HepG2 (cell line): ENCODE measurements around the gene DDAH2. TPM values are rescaled to one million over a fixed set of nuclear protein-coding genes. Genes with fewer than 3 reads are reported as not detected.

Experiments used
- ATAC-seq: fragments of 200-7000 bp; cut with Tn5 transposase; 3 replicates; pipeline ENCODE4 v1.9.1; 2020; ENCODE audit warnings: mild to moderate bottlenecking, moderate library complexity
- BruUV-seq: library from RNA; stranded (reverse); fragments of 400-500 nt; replicated peaks from 2 replicates; lab custom pipeline; 2021; lab: Mats Ljungman, UMichigan
- CTCF ChIA-PET: fragments of 300-600 bp; formaldehyde crosslinking; extraction: SDS; loops from one replicate; lab custom pipeline; 2021; ENCODE audit warnings: low total read pairs, inconsistent platforms, low intra/inter-chr PET ratio; lab: Yijun Ruan, JAX
- POLR2A ChIA-PET: fragments of 350-600 bp; sonication (Branson Sonifier 250); formaldehyde crosslinking; loops from one replicate; lab custom pipeline; 2020; ENCODE audit warnings: antibody characterized with exemption, inconsistent platforms; lab: Yijun Ruan, JAX
- DNase-seq: peaks from one replicate; pipeline ENCODE4 v3.0.0-alpha.2; 2015; ENCODE audit warnings: low spot score
- FAIRE-seq: peaks from 3 replicates; lab custom pipeline; 2011; peaks lifted over from hg19 to GRCh38; lab: Jason Lieb, UNC
- H2AFZ ChIP-seq: one replicate; pipeline ENCODE4 v1.6.1; 2011; ENCODE audit warnings: low read length, inconsistent platforms
- H3K27ac ChIP-seq: fragments of 300-600 bp; 3 replicates; pipeline ENCODE4 v1.8.0; 2011; ENCODE audit warnings: mixed run types, mild to moderate bottlenecking, mixed read lengths, low read length, inconsistent platforms; ENCODE audit not compliant: insufficient read depth; ENCODE audit errors: extremely low read length
- H3K27me3 ChIP-seq, 2 experiments: fragments of 200-600 bp in 1 of 2; 2 replicates in 1 of 2; 3 replicates in 1 of 2; pipeline versions ENCODE4 v1.6.0 to v1.8.0; 2011; ENCODE audit warnings: low read length in 2 of 2, mild to moderate bottlenecking in 2 of 2, moderate library complexity in 2 of 2, inconsistent platforms in 1 of 2; ENCODE audit not compliant: insufficient read depth in 2 of 2, control insufficient read depth in 1 of 2
- H3K36me3 ChIP-seq, 2 experiments: fragments of 200-600 bp in 1 of 2; replicated peaks in 1 of 2; 2 replicates in 1 of 2; 3 replicates in 1 of 2; pipeline versions ENCODE4 v1.5.1 to v1.8.0; 2011; ENCODE audit warnings: low read length in 2 of 2, inconsistent platforms in 1 of 2; ENCODE audit not compliant: insufficient read depth in 2 of 2, control insufficient read depth in 1 of 2
- H3K4me1 ChIP-seq: 2 replicates; pipeline ENCODE4 v1.5.1; 2012; ENCODE audit warnings: low read length, inconsistent platforms; ENCODE audit not compliant: insufficient read depth
- H3K4me2 ChIP-seq: 2 replicates; pipeline ENCODE4 v1.6.0; 2011; ENCODE audit warnings: low read depth, low read length, inconsistent platforms
- H3K4me3 ChIP-seq, 3 experiments: fragments of 200-600 bp in 1 of 3; sonication (generic), shearing (Covaris generic) in 1 of 3; replicated peaks in 1 of 3; 2 replicates each; pipeline ENCODE4 v1.5.1; 2011 to 2016; ENCODE audit warnings: low read length in 3 of 3, inconsistent platforms in 2 of 3, low read depth in 2 of 3, mild to moderate bottlenecking in 2 of 3, control low read depth in 1 of 3, mixed read lengths in 1 of 3; ENCODE audit not compliant: insufficient read depth in 1 of 3
- H3K79me2 ChIP-seq: one replicate; pipeline ENCODE4 v1.6.1; 2011; ENCODE audit warnings: low read length, inconsistent platforms; ENCODE audit not compliant: insufficient read depth
- H3K9ac ChIP-seq: 2 replicates; pipeline ENCODE4 v1.6.0; 2011; ENCODE audit warnings: mild to moderate bottlenecking, low read depth, low read length, inconsistent platforms; ENCODE audit not compliant: insufficient read depth
- H3K9me3 ChIP-seq: 2 replicates; pipeline ENCODE4 v1.5.1; 2012; ENCODE audit warnings: mild to moderate bottlenecking, low read length
- H4K20me1 ChIP-seq: 2 replicates; pipeline ENCODE4 v1.6.0; 2011; ENCODE audit warnings: inconsistent platforms, mild to moderate bottlenecking, low read length, moderate library complexity; ENCODE audit not compliant: insufficient read depth
- CHD2 ChIP-seq: IDR thresholded peaks from 2 replicates; pipeline ENCODE4 v1.6.1; 2011; ENCODE audit warnings: low read depth, low read length, improper control_type of control experiment
- CREB3 ChIP-seq: sonication (generic); formaldehyde crosslinking; IDR thresholded peaks from 2 replicates; pipeline ENCODE4 v1.5.0; 2020; ENCODE audit warnings: missing genetic modification reagents
- CREBL2 ChIP-seq: sonication (generic); formaldehyde crosslinking; IDR thresholded peaks from 2 replicates; pipeline ENCODE4 v1.8.1; 2023; ENCODE audit warnings: missing genetic modification reagents, mild to moderate bottlenecking, borderline replicate concordance
- DR1 ChIP-seq: sonication (generic); formaldehyde crosslinking; IDR thresholded peaks from 2 replicates; pipeline ENCODE4 v1.8.0; 2021; ENCODE audit warnings: mild to moderate bottlenecking, missing genetic modification reagents, inconsistent platforms
- FOXC1 ChIP-seq: sonication (generic); formaldehyde crosslinking; IDR thresholded peaks from 2 replicates; pipeline ENCODE4 v1.8.0; 2022; ENCODE audit warnings: mild to moderate bottlenecking, missing genetic modification reagents, borderline replicate concordance
- NFKBIZ ChIP-seq: IDR thresholded peaks from 2 replicates; pipeline ENCODE4 v1.6.1; 2018; ENCODE audit warnings: missing genetic modification reagents, missing compliant biosample characterization
- SNAI1 ChIP-seq: sonication (generic); formaldehyde crosslinking; IDR thresholded peaks from 2 replicates; pipeline ENCODE4 v1.5.0; 2020; ENCODE audit warnings: mild to moderate bottlenecking, missing genetic modification reagents, borderline replicate concordance
- TCF7L2 ChIP-seq: IDR thresholded peaks from 2 replicates; pipeline ENCODE4 v1.6.1; 2011; ENCODE audit warnings: mild to moderate bottlenecking, low read depth, low read length, moderate library complexity
- ZBTB44 ChIP-seq: sonication (generic); formaldehyde crosslinking; IDR thresholded peaks from 2 replicates; pipeline ENCODE4 v1.4.0; 2020; ENCODE audit warnings: missing genetic modification reagents
- ZC3H13 ChIP-seq: sonication (generic); formaldehyde crosslinking; IDR thresholded peaks from 2 replicates; pipeline ENCODE4 v1.8.1; 2023; ENCODE audit warnings: mild to moderate bottlenecking, missing genetic modification reagents, moderate library complexity
- ZKSCAN1 ChIP-seq: fragments of 150-350 bp; IDR thresholded peaks from 2 replicates; pipeline ENCODE4 v1.6.1; 2014; ENCODE audit warnings: low read length
- ZNF124 ChIP-seq: sonication (generic); formaldehyde crosslinking; IDR thresholded peaks from 2 replicates; pipeline ENCODE4 v1.4.0; 2020; ENCODE audit warnings: missing genetic modification reagents
- ZNF232 ChIP-seq: sonication (generic); formaldehyde crosslinking; IDR thresholded peaks from 2 replicates; pipeline ENCODE4 v1.4.0; 2020; ENCODE audit warnings: missing genetic modification reagents, borderline replicate concordance
- ZNF235 ChIP-seq: sonication (generic); formaldehyde crosslinking; IDR thresholded peaks from 2 replicates; pipeline ENCODE4 v1.8.1; 2023; ENCODE audit warnings: mild to moderate bottlenecking, missing genetic modification reagents, borderline replicate concordance
- ZNF33B ChIP-seq: sonication (generic); formaldehyde crosslinking; IDR thresholded peaks from 2 replicates; pipeline ENCODE4 v1.5.1; 2020; ENCODE audit warnings: mild to moderate bottlenecking, missing genetic modification reagents
- ZNF430 ChIP-seq: sonication (generic); formaldehyde crosslinking; IDR thresholded peaks from 2 replicates; pipeline ENCODE4 v1.9.0; 2021; ENCODE audit warnings: mild to moderate bottlenecking, missing genetic modification reagents
- ZNF782 ChIP-seq: sonication (generic); formaldehyde crosslinking; IDR thresholded peaks from 2 replicates; pipeline ENCODE4 v1.4.0; 2020; ENCODE audit warnings: missing genetic modification reagents, mild to moderate bottlenecking, borderline replicate concordance
- ZNF800 ChIP-seq: sonication (generic); formaldehyde crosslinking; IDR thresholded peaks from 2 replicates; pipeline ENCODE4 v1.4.0; 2020; ENCODE audit warnings: missing genetic modification reagents
- ZNF83 ChIP-seq: sonication (generic); formaldehyde crosslinking; IDR thresholded peaks from 2 replicates; pipeline ENCODE4 v1.4.0; 2020; ENCODE audit warnings: missing genetic modification reagents, mild to moderate bottlenecking, borderline replicate concordance
- WGBS: methylation state at CpG from one replicate; pipeline ENCODE4 v1.1.6; 2017; ENCODE audit warnings: low lambda C conversion rate; 5-methylcytosine and 5-hydroxymethylcytosine counted together
- in situ Hi-C: cut with HindIII; loops from 2 replicates; pipeline ENCODE4 v1.10.0; 2017; ENCODE audit warnings: low pct_unique_long_range_greater_than_20kb; ENCODE audit not compliant: extremely low pct_ligation_motif_present
- intact Hi-C: fragments of 100-400 bp; cut with micrococcal nuclease; formaldehyde crosslinking; loops from one replicate; pipeline ENCODE4 v1.10.0; 2022; ENCODE audit not compliant: unreplicated experiment
- polyA plus RNA-seq, 8 experiments: library from polyadenylated mRNA; depleted of rRNA in 3 of 8; stranded (reverse) in 7 of 8; unstranded in 1 of 8; fragments of >200 nt; fragmentation: Illumina TruSeq in 4 of 8; extraction: Trizol in 4 of 8; gene quantifications; 2 replicates each; pipeline versions ENCODE4 v1.2.1 to v1.2.3, GENCODE V29; 2011 to 2016; ENCODE audit warnings: low read depth in 4 of 8, missing spikeins in 1 of 8, mixed read lengths in 1 of 8; ENCODE audit not compliant: insufficient read depth in 1 of 8
- total RNA-seq, 5 experiments: library from RNA; depleted of rRNA; stranded (reverse); fragments of >200 nt; fragmentation: Illumina TruSeq; extraction: Trizol; gene quantifications; 2 replicates each; pipeline ENCODE4 v1.2.3, GENCODE V29; 2016; ENCODE audit warnings: low read depth in 1 of 5
- TF ChIP-seq, protein P1 (sequence below): sonication (generic); formaldehyde crosslinking; IDR thresholded peaks from 2 replicates; pipeline ENCODE4 v1.9.0; 2021; ENCODE audit warnings: missing genetic modification reagents, mild to moderate bottlenecking, borderline replicate concordance

DDAH2 gene
- total and polyA plus RNA-seq, 2 of the 13 experiments (the other 11 are each of a cell fraction or from before 2014, with no cell fraction given), result 16.4 to 21.1 TPM

- H3K9me3 ChIP-seq, result no peaks in the 10 kb centered on the region
- ChIA-PET POLR2A (interaction anchor here (1.4 to 4.9 kb wide), 2 partner anchors 11 to 75 kb away, joined by 4 to 22 read pairs; partner anchors contain the start of gene ABHD16A), CTCF (no interaction called here)
- H3K27ac ChIP-seq, result no peak overlapping the region
- no peak overlapping the region for H3K4me3 ChIP-seq
- intact Hi-C loops, result no loop called here
- ATAC-seq (no peak), DNase-seq (no peak), FAIRE-seq (no peak)
- H3K79me2 ChIP-seq, result no peaks in the 10 kb centered on the region
- TF ChIP-seq ZNF235, result no peak
- no peak for TF ChIP-seq CREBL2 (CRISPR knock-in tag)
- TF ChIP-seq SNAI1 (CRISPR knock-in tag), result no peak
- no peak for TF ChIP-seq ZKSCAN1
- no peak for TF ChIP-seq CHD2
- TF ChIP-seq NFKBIZ (CRISPR knock-in tag), result no peak
- no peak for TF ChIP-seq ZNF800
- no peak for TF ChIP-seq ZNF232 (CRISPR knock-in tag)
- no peak for TF ChIP-seq ZBTB44 (CRISPR knock-in tag)
- TF ChIP-seq ZNF83 (CRISPR knock-in tag), result no peak
- TF ChIP-seq TCF7L2, result no peak
- TF ChIP-seq ZNF782, result no peak
- TF ChIP-seq ZNF124 (CRISPR knock-in tag), result no peak
- no peak for TF ChIP-seq ZNF33B (CRISPR knock-in tag)
- TF ChIP-seq, protein P1, sequence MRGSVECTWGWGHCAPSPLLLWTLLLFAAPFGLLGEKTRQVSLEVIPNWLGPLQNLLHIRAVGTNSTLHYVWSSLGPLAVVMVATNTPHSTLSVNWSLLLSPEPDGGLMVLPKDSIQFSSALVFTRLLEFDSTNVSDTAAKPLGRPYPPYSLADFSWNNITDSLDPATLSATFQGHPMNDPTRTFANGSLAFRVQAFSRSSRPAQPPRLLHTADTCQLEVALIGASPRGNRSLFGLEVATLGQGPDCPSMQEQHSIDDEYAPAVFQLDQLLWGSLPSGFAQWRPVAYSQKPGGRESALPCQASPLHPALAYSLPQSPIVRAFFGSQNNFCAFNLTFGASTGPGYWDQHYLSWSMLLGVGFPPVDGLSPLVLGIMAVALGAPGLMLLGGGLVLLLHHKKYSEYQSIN (CRISPR knock-in tag), result no peak
- TF ChIP-seq ZNF430 (CRISPR knock-in tag), result no peak
- no peak for TF ChIP-seq CREB3 (CRISPR knock-in tag)
- no peak for TF ChIP-seq FOXC1 (CRISPR knock-in tag)
- TF ChIP-seq ZC3H13, result no peak
- TF ChIP-seq DR1 (CRISPR knock-in tag), result no peak
- peaks cover 12% of the 10 kb centered on the region; the same call in 1 of the 2 replicates for H3K4me1 ChIP-seq
- H4K20me1 ChIP-seq, result no peaks in the 10 kb centered on the region
- H3K36me3 ChIP-seq, result peaks cover 58 to 77% of the 10 kb centered on the region in 2 experiments
- BruUV-seq, result no TSS peak
- 98% methylated on average over 12 of the region's 12 CpGs for WGBS
- in situ Hi-C loops, result no loop called here
- H2AFZ ChIP-seq, result no peak overlapping the region
- no peak overlapping the region for H3K4me2 ChIP-seq
- no peaks in the 10 kb centered on the region for H3K27me3 ChIP-seq
- H3K9ac ChIP-seq, result no peak overlapping the region
Observed at GRCh38 chr6:31691564-31692108, 37.5 kb downstream of the DDAH2 start.
